Body of pancreas (tissue), 4 donors: ENCODE data around the gene ANKRD49.

Experiments used
- POLR2A ChIP-seq, 3 donors: fragments of 450-650 bp; IDR thresholded peaks; one replicate each; pipeline ENCODE4 v1.6.1; 2016; ENCODE audit warnings: antibody characterized with exemption in 3 of 3, mild to moderate bottlenecking in 2 of 3
- TF ChIP-seq, protein P1 (sequence below), 7 experiments: fragments of 450-650 bp in 4 of 7; fragments of 200-600 bp in 3 of 7; sonication (generic) in 3 of 7; IDR thresholded peaks; one replicate each; pipeline ENCODE4 v1.5.1; 2016 to 2019; ENCODE audit warnings: antibody characterized with exemption in 7 of 7

DNA sequence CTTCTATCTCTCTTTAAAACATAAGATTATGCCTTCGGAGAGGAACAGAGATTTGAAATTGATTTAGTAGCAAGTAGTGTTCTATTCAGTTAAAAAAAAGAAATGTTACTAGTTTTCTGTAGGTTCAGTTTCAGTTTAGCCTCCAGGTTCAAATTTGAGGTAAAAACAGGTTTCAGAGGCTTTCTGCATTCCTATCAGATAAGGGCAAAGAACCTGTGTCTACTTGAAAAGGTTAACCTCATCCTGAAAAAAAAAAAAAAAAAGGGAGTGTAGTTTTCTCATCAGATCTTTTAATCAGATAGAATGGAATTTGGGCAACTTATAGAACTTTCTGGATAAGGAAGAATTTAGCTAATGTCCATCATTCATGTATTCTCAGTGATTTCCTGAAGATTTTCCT lies 30.6 kb downstream of the ANKRD49 start:
- TF ChIP-seq, protein P1, sequence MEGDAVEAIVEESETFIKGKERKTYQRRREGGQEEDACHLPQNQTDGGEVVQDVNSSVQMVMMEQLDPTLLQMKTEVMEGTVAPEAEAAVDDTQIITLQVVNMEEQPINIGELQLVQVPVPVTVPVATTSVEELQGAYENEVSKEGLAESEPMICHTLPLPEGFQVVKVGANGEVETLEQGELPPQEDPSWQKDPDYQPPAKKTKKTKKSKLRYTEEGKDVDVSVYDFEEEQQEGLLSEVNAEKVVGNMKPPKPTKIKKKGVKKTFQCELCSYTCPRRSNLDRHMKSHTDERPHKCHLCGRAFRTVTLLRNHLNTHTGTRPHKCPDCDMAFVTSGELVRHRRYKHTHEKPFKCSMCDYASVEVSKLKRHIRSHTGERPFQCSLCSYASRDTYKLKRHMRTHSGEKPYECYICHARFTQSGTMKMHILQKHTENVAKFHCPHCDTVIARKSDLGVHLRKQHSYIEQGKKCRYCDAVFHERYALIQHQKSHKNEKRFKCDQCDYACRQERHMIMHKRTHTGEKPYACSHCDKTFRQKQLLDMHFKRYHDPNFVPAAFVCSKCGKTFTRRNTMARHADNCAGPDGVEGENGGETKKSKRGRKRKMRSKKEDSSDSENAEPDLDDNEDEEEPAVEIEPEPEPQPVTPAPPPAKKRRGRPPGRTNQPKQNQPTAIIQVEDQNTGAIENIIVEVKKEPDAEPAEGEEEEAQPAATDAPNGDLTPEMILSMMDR (IDR thresholded peaks at IDR 0.05): no peak
- TF ChIP-seq POLR2A (IDR thresholded peaks at IDR 0.05): no peak
